KMS-11 (cell line): Measurements from ENCODE around the gene NDUFV1.
"Not testable (repeated sequence)": the region's sequence is repeated elsewhere in the genome, so short reads cannot be mapped to it uniquely, and the experiment has no call there.

Source experiments
- H2AFZ ChIP-seq: fragments of 200-600 bp; sonication (generic); 2 replicates; pipeline ENCODE4 v1.6.1; 2016; ENCODE audit warnings: antibody characterized with exemption, mixed run types, low read depth
- H3K27ac ChIP-seq: fragments of 200-600 bp; sonication (generic); 2 replicates; pipeline ENCODE4 v1.6.1; 2016; ENCODE audit warnings: mild to moderate bottlenecking, mixed run types
- H3K27me3 ChIP-seq: fragments of 200-600 bp; sonication (generic); 2 replicates; pipeline ENCODE4 v1.6.1; 2017; ENCODE audit warnings: mild to moderate bottlenecking, low read depth, mixed run types, moderate library complexity; ENCODE audit not compliant: insufficient read depth
- H3K36me3 ChIP-seq: fragments of 200-600 bp; sonication (generic); 2 replicates; pipeline ENCODE4 v1.6.1; 2017; ENCODE audit warnings: mild to moderate bottlenecking, mixed run types; ENCODE audit not compliant: insufficient read depth
- H3K4me1 ChIP-seq: fragments of 200-600 bp; sonication (generic); 2 replicates; pipeline ENCODE4 v1.6.1; 2016; ENCODE audit warnings: mild to moderate bottlenecking, low read depth, mixed run types; ENCODE audit not compliant: poor library complexity, severe bottlenecking
- H3K4me2 ChIP-seq: fragments of 200-600 bp; sonication (generic); 2 replicates; pipeline ENCODE4 v1.7.0; 2016; ENCODE audit warnings: mild to moderate bottlenecking, mixed run types
- H3K4me3 ChIP-seq: fragments of 200-600 bp; sonication (generic); IDR thresholded peaks from 2 replicates; pipeline ENCODE4 v1.6.1; 2017; ENCODE audit warnings: low read depth, low read length, mixed read lengths; ENCODE audit not compliant: insufficient read depth
- H3K79me2 ChIP-seq: fragments of 200-600 bp; sonication (generic); 2 replicates; pipeline ENCODE4 v1.6.1; 2016; ENCODE audit warnings: low read depth, mixed run types; ENCODE audit not compliant: insufficient read depth
- H3K9ac ChIP-seq: fragments of 200-600 bp; sonication (generic); 2 replicates; pipeline ENCODE4 v1.6.1; 2016; ENCODE audit warnings: mild to moderate bottlenecking, mixed run types
- H4K20me1 ChIP-seq: fragments of 200-600 bp; sonication (generic); 2 replicates; pipeline ENCODE4 v1.6.1; 2016; ENCODE audit warnings: mild to moderate bottlenecking, mixed run types; ENCODE audit not compliant: insufficient read depth
- TF ChIP-seq, protein P1 (sequence below): fragments of 200-600 bp; sonication (generic); conservative IDR thresholded peaks from 2 replicates; pipeline ENCODE4 v1.6.1; 2017; ENCODE audit warnings: low read depth, mild to moderate bottlenecking, antibody characterized with exemption, low read length, moderate library complexity, mixed read lengths

NDUFV1 gene

DNA sequence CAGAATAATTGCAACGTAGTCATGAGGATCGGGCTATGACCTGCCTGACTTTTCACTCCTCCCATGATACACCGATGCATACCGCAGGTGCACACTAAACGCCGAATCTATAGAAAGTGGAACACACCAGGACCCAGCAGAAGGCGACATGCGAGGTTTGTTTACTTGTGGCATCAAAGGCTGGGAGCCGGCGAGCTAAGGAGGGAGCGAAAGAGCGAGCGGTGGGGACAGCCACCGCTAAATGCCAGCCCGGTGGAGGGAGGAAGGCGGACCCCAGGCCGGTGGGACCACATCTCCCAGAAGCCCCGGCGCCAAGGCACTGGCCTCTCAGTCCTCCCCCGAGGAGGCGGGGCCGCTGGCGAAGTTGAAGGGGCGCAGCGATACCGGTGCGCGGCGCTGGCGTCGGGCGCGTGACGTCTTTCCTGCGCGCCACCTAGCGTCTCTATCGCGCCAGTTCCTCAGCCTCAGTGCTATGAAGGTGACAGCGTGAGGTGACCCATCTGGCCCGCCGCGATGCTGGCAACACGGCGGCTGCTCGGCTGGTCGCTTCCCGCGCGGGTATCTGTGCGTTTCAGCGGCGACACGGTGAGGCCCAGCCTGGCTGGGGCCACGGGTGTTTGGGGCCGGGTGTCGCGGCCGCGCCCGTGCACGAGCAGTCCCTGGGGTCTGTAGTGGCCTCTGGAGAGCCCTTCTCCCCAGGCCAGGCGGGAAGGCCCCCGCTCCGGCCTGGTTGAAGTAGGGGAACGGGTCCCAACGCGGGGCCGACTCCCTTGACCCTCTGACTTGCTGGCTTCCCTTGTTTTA, at the start of gene NDUFV1:
Gene NDUFV1, plus strand, starts transcription at position 445 of the 804 bp plus-strand sequence. Its CDS starts 69 bp downstream, at position 514.
- Histone ChIP-seq H3K9ac (peak within 1 kb of the TSS; percentile 68), H3K36me3 (no peaks in the 10 kb centered on the region), H3K27ac (peak within 1 kb of the TSS; percentile 39; the same call in 1 of the 2 replicates), H2AFZ (peak within 1 kb of the TSS; percentile 76), H3K4me2 (peak within 1 kb of the TSS; percentile 86), H3K27me3 (no peaks in the 10 kb centered on the region), H3K4me1 (peaks cover 9% of the 10 kb centered on the region), H4K20me1 (no peaks in the 10 kb centered on the region), H3K4me3 (no peak within 1 kb of the TSS), H3K79me2 (peaks cover 18% of the 10 kb centered on the region)
- TF ChIP-seq, protein P1, sequence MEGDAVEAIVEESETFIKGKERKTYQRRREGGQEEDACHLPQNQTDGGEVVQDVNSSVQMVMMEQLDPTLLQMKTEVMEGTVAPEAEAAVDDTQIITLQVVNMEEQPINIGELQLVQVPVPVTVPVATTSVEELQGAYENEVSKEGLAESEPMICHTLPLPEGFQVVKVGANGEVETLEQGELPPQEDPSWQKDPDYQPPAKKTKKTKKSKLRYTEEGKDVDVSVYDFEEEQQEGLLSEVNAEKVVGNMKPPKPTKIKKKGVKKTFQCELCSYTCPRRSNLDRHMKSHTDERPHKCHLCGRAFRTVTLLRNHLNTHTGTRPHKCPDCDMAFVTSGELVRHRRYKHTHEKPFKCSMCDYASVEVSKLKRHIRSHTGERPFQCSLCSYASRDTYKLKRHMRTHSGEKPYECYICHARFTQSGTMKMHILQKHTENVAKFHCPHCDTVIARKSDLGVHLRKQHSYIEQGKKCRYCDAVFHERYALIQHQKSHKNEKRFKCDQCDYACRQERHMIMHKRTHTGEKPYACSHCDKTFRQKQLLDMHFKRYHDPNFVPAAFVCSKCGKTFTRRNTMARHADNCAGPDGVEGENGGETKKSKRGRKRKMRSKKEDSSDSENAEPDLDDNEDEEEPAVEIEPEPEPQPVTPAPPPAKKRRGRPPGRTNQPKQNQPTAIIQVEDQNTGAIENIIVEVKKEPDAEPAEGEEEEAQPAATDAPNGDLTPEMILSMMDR: peak; percentile 47

GRCh38 chr11:67558084-67558772, 48.5 kb upstream of the NDUFV1 start:
- Histone ChIP-seq H3K36me3 (no peaks in the 10 kb centered on the region), H3K27ac (no peak overlapping the region), H2AFZ (no peak overlapping the region), H3K9ac (no peak overlapping the region), H3K79me2 (no peaks in the 10 kb centered on the region), H3K4me1 (peaks cover 11% of the 10 kb centered on the region), H3K4me3 (no peak overlapping the region), H4K20me1 (no peaks in the 10 kb centered on the region), H3K27me3 (0 out of 2 replicates have a peak, but pooled peaks cover 4% of the 10 kb centered on the region), H3K4me2 (no peak overlapping the region)
- TF ChIP-seq, protein P1: no peak

- H3K4me3 ChIP-seq: no peak overlapping the region
- H3K79me2 ChIP-seq: no peaks in the 10 kb centered on the region
- no peak overlapping the region for H3K27ac ChIP-seq
- TF ChIP-seq, protein P1: no peak
- no peak overlapping the region; the same call in 1 of the 2 replicates for H2AFZ ChIP-seq
- no peaks in the 10 kb centered on the region for H3K36me3 ChIP-seq
- H3K4me1 ChIP-seq: peaks cover 11% of the 10 kb centered on the region
- H3K9ac ChIP-seq: no peak overlapping the region
- H4K20me1 ChIP-seq: no peaks in the 10 kb centered on the region
- 0 out of 2 replicates have a peak, but pooled peaks cover 4% of the 10 kb centered on the region for H3K27me3 ChIP-seq
- H3K4me2 ChIP-seq: peak overlapping the region; percentile 39; the same call in 1 of the 2 replicates
These were observed 44.6 kb upstream of the NDUFV1 start for GRCh38 chr11:67561971-67562619.

DNA sequence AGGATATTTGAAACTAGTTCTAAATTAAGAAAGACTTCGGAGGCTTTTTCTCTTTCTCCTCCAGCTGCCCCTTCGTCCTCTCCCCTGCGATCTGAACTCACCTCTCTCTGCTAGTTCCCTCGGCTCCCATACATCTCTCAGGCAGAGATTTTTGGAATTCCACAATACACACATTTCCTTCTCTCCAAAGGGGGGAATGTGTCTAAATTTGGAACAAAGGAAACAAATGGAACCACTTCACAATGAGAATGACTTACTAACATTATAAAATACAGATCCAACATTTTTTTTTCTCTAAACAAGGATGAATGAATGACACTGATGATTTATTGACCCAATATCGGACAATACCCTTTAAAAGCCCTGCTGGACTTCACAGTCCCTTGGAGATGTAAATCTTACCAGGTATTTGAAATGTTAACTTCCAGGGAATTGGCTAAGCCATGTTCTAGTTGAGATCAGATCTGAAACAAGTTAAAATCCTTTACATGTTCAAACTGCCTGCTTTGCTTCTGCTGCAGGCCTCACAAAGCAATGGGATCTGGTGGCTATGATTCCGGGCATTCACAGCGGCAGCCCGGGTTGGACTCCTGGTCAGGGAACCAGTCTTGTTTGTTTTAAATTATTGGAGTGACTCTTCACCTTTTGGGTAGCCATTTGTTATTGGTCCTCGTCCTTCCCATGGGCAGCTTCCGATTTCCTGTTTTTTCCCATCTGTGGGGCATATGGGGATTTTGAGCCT, 43.6 kb upstream of the NDUFV1 start:
- H3K36me3 ChIP-seq: no peaks in the 10 kb centered on the region
- no peak overlapping the region for H2AFZ ChIP-seq
- H3K79me2 ChIP-seq: no peaks in the 10 kb centered on the region
- H3K4me3 ChIP-seq: no peak overlapping the region
- TF ChIP-seq, protein P1: no peak
- no peaks in the 10 kb centered on the region for H4K20me1 ChIP-seq
- no peak overlapping the region for H3K4me2 ChIP-seq
- H3K27me3 ChIP-seq: 0 out of 2 replicates have a peak, but pooled peaks cover 4% of the 10 kb centered on the region
- no peak overlapping the region for H3K27ac ChIP-seq
- H3K9ac ChIP-seq: no peak overlapping the region
- peaks cover 11% of the 10 kb centered on the region for H3K4me1 ChIP-seq

DNA sequence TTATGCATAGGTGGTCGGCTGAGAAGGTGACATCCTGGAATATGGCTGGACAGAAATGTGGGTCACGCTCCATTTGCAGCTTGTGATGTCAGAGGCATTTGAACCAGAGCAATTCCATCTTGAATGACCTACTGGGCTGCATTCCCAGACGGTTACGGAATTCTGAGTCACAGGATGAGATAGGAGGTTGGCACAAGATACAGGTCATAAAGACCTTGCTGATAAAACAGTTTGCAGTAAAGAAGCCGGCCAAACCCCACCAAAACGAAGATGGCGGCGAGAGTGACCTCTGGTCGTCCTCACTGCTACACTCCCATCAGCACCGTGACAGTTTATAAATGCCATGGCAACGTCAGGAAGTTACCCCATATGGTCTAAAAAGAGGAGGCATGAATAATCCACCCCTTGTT, 43.0 kb upstream of the NDUFV1 start:
- H3K27me3 ChIP-seq, H3K4me3 ChIP-seq, H3K79me2 ChIP-seq, H3K36me3 ChIP-seq, H3K9ac ChIP-seq, H4K20me1 ChIP-seq, H3K4me2 ChIP-seq, H2AFZ ChIP-seq, H3K27ac ChIP-seq: not testable (repeated sequence)
- peaks cover 11% of the 10 kb centered on the region for H3K4me1 ChIP-seq
